ENCODE measurements around the gene SHKBP1. TPM values are rescaled to one million over a fixed set of nuclear protein-coding genes. Genes with fewer than 3 reads are reported as not detected.

SHKBP1 gene
- total RNA-seq, 1 experiment from 2014 or later, result 85.5 TPM

GRCh38 chr19:40534148-40534547, 42.5 kb upstream of the SHKBP1 start:
- H3K4me1 ChIP-seq (ENCODE audit: insufficient read depth, low read length, poor library complexity, severe bottlenecking), result peaks cover 15% of the 10 kb centered on the region
- H3K27me3 ChIP-seq (replicated peaks; ENCODE audit: insufficient read depth, low read depth, low read length, poor library complexity), result no peaks in the 10 kb centered on the region
- H3K27ac ChIP-seq (ENCODE audit: low read depth, low read length, poor library complexity, severe bottlenecking), result no peak overlapping the region
- BruUV-seq (replicated peaks), result no TSS peak
- CTCF ChIA-PET, result interaction anchor here (0.6 kb wide), 1 partner anchor 52 kb away, joined by 6 read pairs; no protein-coding TSS in a partner anchor
- H3K4me3 ChIP-seq (ENCODE audit: low read depth, low read length, poor library complexity, severe bottlenecking), result no peak overlapping the region
- POLR2A ChIA-PET (ENCODE audit: low non-redundant PET), result no interaction called here
- TF ChIP-seq, protein P1, sequence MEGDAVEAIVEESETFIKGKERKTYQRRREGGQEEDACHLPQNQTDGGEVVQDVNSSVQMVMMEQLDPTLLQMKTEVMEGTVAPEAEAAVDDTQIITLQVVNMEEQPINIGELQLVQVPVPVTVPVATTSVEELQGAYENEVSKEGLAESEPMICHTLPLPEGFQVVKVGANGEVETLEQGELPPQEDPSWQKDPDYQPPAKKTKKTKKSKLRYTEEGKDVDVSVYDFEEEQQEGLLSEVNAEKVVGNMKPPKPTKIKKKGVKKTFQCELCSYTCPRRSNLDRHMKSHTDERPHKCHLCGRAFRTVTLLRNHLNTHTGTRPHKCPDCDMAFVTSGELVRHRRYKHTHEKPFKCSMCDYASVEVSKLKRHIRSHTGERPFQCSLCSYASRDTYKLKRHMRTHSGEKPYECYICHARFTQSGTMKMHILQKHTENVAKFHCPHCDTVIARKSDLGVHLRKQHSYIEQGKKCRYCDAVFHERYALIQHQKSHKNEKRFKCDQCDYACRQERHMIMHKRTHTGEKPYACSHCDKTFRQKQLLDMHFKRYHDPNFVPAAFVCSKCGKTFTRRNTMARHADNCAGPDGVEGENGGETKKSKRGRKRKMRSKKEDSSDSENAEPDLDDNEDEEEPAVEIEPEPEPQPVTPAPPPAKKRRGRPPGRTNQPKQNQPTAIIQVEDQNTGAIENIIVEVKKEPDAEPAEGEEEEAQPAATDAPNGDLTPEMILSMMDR (conservative IDR thresholded peaks at IDR 0.05; ENCODE audit: low read depth, low read length), result no peak
- TF ChIP-seq EZH2 (IDR thresholded peaks at IDR 0.05; ENCODE audit: borderline replicate concordance, low read depth, low read length, poor library complexity, severe bottlenecking), result no peak
- DNase-seq (ENCODE audit: low spot score), result no peak
- H3K9me3 ChIP-seq (ENCODE audit: low read depth, low read length, poor library complexity, severe bottlenecking), result no peaks in the 10 kb centered on the region
- H3K36me3 ChIP-seq (ENCODE audit: insufficient read depth, low read length, poor library complexity, severe bottlenecking), result no peaks in the 10 kb centered on the region
- intact Hi-C loops (cut with micrococcal nuclease; ENCODE audit: unreplicated experiment), result no loop called here

GRCh38 chr19:40539070-40539469, 37.6 kb upstream of the SHKBP1 start:
- intact Hi-C loops (cut with micrococcal nuclease; ENCODE audit: unreplicated experiment), result no loop called here
- no peak overlapping the region for H3K27ac ChIP-seq (ENCODE audit: low read depth, low read length, poor library complexity, severe bottlenecking)
- peaks cover 8% of the 10 kb centered on the region for H3K4me1 ChIP-seq (ENCODE audit: insufficient read depth, low read length, poor library complexity, severe bottlenecking)
- TF ChIP-seq EZH2 (IDR thresholded peaks at IDR 0.05; ENCODE audit: borderline replicate concordance, low read depth, low read length, poor library complexity, severe bottlenecking), result no peak
- TF ChIP-seq, protein P1 (conservative IDR thresholded peaks at IDR 0.05; ENCODE audit: low read depth, low read length), result no peak
- CTCF ChIA-PET, result no interaction called here
- H3K9me3 ChIP-seq (ENCODE audit: low read depth, low read length, poor library complexity, severe bottlenecking), result no peaks in the 10 kb centered on the region
- no peaks in the 10 kb centered on the region for H3K36me3 ChIP-seq (ENCODE audit: insufficient read depth, low read length, poor library complexity, severe bottlenecking)
- no peak overlapping the region for H3K4me3 ChIP-seq (ENCODE audit: low read depth, low read length, poor library complexity, severe bottlenecking)
- no peak for DNase-seq (ENCODE audit: low spot score)
- POLR2A ChIA-PET (ENCODE audit: low non-redundant PET), result no interaction called here
- BruUV-seq (replicated peaks), result no TSS peak
- no peaks in the 10 kb centered on the region for H3K27me3 ChIP-seq (replicated peaks; ENCODE audit: insufficient read depth, low read depth, low read length, poor library complexity)

GRCh38 chr19:40542202-40542859, 34.3 kb upstream of the SHKBP1 start:
- BruUV-seq (replicated peaks), result no TSS peak
- ChIA-PET POLR2A (ENCODE audit: low non-redundant PET) (interaction anchor here (0.7 kb wide), 1 partner anchor 25 kb away, joined by 3 read pairs; no protein-coding TSS in a partner anchor), CTCF (interaction anchor here (0.6 to 0.7 kb wide), 2 partner anchors 60 to 377 kb away, joined by 4 to 11 read pairs; no protein-coding TSS in a partner anchor)

More at GRCh38 chr19:40542202-40542859, 34.3 kb upstream of the SHKBP1 start:
- Histone ChIP-seq H3K36me3 (ENCODE audit: insufficient read depth, low read length, poor library complexity, severe bottlenecking) (no peaks in the 10 kb centered on the region), H3K4me3 (ENCODE audit: low read depth, low read length, poor library complexity, severe bottlenecking) (no peak overlapping the region), H3K9me3 (ENCODE audit: low read depth, low read length, poor library complexity, severe bottlenecking) (no peaks in the 10 kb centered on the region), H3K4me1 (ENCODE audit: insufficient read depth, low read length, poor library complexity, severe bottlenecking) (peaks cover 8% of the 10 kb centered on the region), H3K27me3 (replicated peaks; ENCODE audit: insufficient read depth, low read depth, low read length, poor library complexity) (no peaks in the 10 kb centered on the region), H3K27ac (ENCODE audit: low read depth, low read length, poor library complexity, severe bottlenecking) (no peak overlapping the region)
- intact Hi-C loops (cut with micrococcal nuclease; ENCODE audit: unreplicated experiment), result no loop called here
- DNase-seq (ENCODE audit: low spot score), result peak; percentile 40
- no peak for TF ChIP-seq EZH2 (IDR thresholded peaks at IDR 0.05; ENCODE audit: borderline replicate concordance, low read depth, low read length, poor library complexity, severe bottlenecking)
- TF ChIP-seq, protein P1 (conservative IDR thresholded peaks at IDR 0.05; ENCODE audit: low read depth, low read length), result no peak
